Upper lobe of left lung (tissue), 4 donors: ENCODE data around the gene FURIN.

Experiments
- CTCF ChIP-seq, 6 experiments: fragments of 450-650 bp in 4 of 6; fragments of 200-600 bp in 2 of 6; sonication (generic) in 2 of 6; IDR thresholded peaks; one replicate each; pipeline ENCODE4 v1.5.1; 2016 to 2019; ENCODE audit warnings: antibody characterized with exemption in 6 of 6
- POLR2A ChIP-seq, 4 donors: fragments of 450-650 bp; IDR thresholded peaks; one replicate each; pipeline ENCODE4 v1.5.1; 2016 to 2017; ENCODE audit warnings: antibody characterized with exemption in 4 of 4, mild to moderate bottlenecking in 2 of 4
- POLR2AphosphoS5 ChIP-seq, 2 donors: sonication (generic); formaldehyde crosslinking; IDR thresholded peaks; one replicate each; pipeline ENCODE4 v1.5.1; 2017; ENCODE audit warnings: antibody characterized with exemption in 2 of 2

- no peak for TF ChIP-seq CTCF (IDR thresholded peaks at IDR 0.05)
- TF ChIP-seq POLR2A (IDR thresholded peaks at IDR 0.05) = no peak
- no peak for TF ChIP-seq POLR2AphosphoS5 (IDR thresholded peaks at IDR 0.05)
Measured at GRCh38 chr15:90912770-90913075, 44.3 kb downstream of the FURIN start.
